ENCODE data around the gene UBE2D1.
"Not testable (repeated sequence)": the region's sequence is repeated elsewhere in the genome, so short reads cannot be mapped to it uniquely, and the experiment has no call there.

The UBE2D1 gene

DNA sequence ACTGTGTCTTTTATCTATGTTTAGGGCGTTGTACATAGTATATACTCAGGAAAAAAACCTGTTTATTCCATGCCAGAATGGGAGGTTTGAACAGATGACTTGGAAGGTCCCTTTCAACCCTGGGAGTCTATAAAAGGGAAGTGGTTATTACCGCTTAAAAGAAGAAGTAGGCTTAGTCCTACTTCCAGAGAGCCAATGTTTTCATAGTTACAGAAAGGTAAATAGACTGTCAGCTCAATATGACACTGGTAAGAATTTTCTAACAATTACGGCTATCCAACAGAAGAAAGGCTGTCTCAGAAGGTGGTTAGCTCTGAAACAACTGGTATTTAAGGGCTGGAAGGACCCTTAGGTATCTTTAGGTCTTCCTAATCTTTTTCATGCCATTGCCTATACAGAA lies 49.3 kb downstream of the UBE2D1 start:
- no peak for DNase-seq (ENCODE audit: low read depth, low spot score)

DNA sequence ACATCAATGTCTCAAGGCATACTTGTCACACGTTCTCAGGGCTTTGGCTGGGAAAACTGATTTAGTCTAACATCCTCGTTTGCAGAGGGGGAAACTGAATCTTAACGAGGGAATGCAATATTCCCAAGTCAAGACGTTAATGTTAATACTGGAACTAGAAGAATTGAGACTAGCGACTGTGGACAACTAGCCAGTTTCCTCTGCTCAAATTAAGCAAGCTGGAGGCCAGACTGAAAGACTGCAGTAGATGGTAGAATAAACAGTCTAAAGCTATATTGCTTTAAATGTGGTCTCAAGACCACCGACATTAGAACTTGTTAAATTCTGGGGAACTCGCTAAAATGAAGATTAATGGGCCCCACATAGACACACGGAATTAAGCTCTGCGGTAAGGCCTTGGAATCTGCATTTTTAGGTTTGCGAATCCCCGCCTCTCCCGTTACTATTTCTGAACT lies 49.8 kb downstream of the UBE2D1 start:
- DNase-seq (ENCODE audit: low read depth, low spot score), result no peak

DNA sequence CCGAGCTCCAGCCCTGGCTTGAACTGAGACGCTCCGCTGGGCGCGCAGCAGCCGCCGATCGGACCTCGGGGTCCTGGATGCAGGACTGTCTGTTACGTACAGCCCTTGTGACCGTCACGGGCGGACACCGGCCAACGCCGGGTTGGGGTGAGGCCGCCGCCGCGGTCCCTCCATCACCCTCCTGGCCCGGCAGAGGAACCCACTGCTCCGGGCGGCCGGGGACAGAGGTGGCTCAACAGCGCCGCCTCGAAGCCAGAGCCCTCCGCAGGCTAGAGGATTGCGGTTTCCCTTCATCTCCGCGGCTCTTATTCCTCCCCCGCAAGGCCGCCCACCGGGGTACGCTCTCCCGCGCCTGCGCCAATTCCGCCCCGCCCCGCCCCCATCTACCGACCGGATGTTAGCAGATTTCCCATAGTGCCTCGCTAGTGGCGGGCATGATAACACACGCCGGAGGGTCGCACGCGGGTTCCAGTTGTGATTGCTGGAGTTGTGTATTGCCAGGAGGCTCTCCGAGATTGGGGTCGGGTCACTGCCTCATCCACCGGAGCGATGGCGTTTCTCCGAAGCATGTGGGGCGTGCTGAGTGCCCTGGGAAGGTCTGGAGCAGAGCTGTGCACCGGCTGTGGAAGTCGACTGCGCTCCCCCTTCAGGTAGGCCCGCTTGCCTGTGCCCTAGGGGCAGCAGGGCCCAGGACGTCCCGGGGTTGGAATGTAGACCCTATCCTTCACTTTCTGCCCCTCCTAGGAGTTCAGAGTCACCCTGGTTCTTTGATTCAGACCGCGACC lies 50.4 kb downstream of the UBE2D1 start, which contains the start of gene TFAM:
Gene TFAM, plus strand, starts transcription at position 412 of the 785 bp plus-strand sequence. Its CDS starts 138 bp downstream, at position 550.
- DNase-seq (ENCODE audit: low read depth, low spot score), result peak; percentile 93

DNA sequence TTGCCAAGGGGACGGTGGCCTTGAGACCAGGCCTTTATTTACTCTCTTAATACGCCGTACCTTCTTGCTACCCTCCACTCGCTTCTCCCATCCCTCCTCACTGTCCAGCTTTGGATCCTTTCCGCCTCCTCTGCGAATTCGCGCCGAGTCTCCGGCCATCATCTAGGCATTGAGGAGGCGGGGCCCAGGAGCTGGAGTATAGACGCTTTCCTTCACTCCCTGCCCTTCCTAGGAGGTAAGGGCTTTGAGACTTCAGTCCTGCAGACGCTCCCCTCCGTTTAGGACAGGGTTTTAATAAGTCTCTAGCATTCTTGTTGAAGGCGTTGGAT lies 50.9 kb downstream of the UBE2D1 start:
- no peak for DNase-seq (ENCODE audit: low read depth, low spot score)

DNA sequence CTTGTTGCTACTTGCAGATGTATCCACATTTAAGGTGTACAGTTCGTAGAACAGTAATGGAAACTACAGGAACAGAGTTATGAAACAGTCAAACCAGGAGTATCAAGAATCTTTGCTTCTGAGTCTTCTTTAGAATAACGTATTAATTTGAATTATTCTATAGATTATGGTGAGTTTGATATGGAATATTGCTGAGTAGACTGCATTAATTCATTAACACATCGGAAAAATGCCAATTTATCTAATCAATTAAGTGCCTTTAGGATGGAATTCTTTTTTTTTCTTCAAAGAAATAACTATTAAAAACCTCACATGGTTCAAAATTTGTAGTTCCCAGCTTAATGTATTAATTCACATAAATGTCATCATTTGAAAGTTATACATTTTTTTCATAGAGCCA lies 54.2 kb downstream of the UBE2D1 start:
- no peak for DNase-seq (ENCODE audit: low read depth, low spot score)

DNA sequence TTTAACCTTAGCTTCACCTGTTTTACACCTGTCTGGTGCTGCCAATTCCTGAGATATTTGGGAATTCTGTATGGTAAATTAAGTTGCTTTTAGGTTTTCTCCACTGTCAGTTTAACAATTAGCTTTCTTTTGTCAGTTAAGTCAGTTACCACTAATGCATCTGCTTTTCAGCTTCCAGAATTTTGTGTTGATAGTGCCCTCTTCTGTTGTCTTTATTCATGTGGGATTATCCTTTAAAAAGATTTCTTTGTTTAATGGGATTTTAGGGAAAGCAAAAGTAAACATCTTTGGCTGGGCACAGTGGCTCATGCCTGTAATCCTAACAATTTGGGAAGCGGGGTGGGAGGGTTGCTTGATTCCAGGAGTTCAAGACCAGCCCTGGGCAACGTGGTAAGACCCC lies 58.5 kb downstream of the UBE2D1 start:
- DNase-seq (ENCODE audit: low read depth, low spot score), result no peak

DNA sequence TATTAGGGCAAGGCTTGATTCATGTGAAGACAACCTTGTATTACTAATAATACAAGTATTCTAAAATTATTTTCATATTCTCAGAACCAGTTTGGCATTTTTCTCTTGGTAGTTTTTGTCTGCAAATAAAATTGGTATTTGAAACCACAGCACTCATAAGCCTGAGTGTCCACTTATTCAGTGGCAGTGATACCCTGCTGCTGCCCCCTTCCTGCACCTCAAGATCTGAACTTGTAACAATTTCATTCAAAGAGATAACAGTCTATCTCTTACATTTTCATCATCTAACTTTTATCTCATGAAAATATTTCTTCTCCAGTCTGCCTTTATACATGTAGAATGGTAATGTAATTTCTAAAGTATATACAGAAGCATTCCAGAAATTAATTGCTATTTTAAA lies 59.7 kb downstream of the UBE2D1 start:
- DNase-seq (ENCODE audit: low read depth, low spot score), result no peak

DNA sequence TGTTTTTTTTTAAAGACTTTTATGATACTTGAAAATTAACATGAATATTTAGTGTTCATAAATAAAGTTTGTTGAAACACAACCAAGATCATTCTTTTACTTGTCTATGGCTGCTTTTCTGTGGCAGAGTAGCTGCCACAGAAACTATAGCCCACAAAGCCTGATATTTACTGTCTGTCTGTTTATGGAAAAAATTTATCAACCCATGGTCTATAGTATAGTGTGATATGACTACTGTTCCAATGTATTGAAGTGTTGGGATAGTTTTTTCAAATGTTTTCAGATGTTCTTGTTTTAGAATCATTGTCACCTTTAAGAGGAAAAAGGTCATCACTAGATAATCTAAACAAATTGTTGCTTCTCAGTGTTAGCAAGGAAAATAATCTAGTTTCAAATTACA lies 61.3 kb downstream of the UBE2D1 start:
- no peak for DNase-seq (ENCODE audit: low read depth, low spot score)

DNA sequence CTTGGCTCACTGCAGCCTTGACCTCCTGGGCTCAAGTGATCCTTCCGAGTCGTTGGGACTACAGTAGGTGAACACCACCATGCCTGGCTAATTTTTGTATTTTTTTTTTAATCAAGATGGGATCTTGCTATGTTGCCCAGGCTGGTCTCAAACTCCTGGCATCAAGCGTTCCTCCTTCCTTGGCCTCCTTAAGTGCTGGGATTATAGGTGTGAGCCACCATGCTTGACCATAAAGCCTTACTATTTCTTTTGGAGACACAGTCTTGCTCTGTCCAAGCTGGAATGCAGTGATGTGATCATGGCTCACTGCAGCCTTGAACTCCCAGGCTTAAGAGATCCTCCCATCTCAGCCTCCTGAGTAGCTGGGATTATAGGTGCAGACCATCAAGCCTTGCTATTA lies 63.0 kb downstream of the UBE2D1 start:
- DNase-seq (ENCODE audit: low read depth, low spot score), result no peak

DNA sequence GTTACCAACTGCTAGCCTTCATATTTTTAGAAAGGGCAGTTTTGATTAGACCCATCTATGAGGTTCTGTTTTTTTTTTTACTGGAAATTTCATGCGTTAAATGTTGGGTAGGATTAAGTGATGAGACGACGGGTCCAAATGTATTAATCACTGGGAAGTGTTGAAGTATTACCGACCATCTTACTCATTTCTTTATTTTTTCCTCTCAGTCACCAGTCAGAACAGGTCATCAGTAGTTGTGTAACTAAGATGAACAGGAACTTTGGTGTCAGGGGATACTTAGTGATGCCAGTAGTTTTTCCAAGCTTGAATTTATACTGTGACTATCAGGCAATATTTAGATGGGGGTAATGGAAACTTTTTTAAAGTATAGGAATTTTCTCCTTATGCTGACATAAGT lies 64.6 kb downstream of the UBE2D1 start:
- no peak for DNase-seq (ENCODE audit: low read depth, low spot score)

DNA sequence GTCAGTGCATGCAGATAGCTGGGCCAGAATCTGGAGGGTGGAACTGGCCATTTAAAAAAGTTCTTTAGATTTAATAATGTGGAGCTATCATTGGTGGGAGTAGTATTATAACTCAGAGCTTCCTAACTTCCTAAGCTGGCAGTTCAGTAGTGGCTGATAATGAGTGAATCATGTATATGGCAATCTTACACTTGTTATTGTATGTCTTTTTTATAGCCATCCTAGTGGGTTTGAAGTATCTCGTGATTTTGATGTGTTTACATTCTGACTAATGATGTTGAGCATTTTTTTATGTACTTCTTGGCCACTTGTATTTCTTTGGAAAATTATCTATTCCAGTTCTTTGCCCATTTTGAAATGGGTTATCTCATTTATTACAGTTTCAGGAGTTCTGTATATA lies 65.8 kb downstream of the UBE2D1 start:
- no peak for DNase-seq (ENCODE audit: low read depth, low spot score)

DNA sequence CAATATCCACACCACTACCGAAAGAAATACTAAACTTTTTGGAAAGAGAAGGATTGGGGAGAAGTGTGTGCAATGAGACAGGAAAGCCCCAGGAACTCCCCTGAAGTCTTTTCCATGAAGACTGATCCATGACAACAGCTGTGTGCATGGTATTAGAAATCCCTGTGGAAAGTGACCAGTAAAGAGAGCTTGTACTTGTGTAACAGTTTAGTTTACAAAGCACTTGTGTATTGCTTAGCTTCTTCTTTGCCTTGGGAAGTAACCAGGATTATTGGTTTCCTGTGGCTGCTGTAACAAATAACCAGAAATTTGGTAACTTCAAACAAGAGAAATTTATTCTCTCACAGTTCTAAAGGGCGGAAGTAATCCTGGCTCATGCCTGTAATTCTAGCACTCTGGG lies 69.2 kb downstream of the UBE2D1 start:
- no peak for DNase-seq (ENCODE audit: low read depth, low spot score)

DNA sequence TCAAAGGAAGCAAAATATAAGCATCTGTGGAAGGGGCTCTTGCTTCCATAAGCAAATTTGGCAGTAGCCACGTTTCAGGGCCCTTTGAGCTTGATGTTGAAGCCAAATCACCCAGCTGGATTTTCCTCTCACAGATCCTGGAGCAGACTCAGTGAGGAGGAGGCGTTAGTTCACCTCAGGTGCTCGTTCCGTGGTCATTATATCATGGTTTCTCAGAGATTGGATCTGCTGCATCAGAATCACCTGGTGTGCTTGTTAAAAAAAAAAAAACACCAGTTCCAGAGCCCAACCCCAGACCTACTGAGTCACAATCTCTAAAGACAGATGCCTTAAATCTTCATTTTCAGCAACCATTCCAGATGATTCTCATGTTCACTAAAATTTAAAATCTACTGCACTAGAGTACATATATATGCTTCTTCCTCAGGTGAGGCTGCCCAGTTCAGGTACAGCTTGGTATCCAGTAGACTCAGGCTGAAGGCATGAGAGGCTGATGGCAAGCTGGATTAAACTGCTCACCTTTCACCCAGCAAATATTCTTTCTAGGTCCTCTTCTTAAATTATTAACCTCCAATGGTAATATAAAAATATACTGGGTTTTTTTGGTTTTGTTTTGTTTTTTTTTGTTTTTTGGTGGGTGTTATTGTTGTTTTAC lies 75.3 kb downstream of the UBE2D1 start:
- no peak for DNase-seq (ENCODE audit: low read depth, low spot score)

DNA sequence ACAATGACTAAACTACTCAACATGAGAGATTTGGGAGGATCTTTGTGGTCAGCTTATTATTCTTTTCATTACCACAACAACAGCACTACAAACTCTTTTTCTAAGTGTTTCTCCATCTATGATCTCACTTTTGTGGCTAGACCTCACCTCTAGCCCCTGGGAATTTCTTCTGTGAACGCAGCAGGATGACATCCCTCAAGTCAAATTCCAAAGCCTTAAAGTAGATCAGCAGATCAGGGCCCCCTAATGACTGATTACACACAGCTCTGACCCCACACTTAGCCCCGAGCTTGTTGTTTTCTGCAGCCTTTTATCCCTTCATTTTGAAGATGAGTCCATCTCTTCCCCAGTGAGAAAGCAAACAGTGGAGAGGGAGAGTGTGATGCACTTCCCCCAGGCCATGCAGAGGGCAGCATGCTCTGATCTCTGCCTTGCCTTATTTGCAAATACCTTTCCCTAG lies 77.7 kb downstream of the UBE2D1 start:
- DNase-seq (ENCODE audit: low read depth, low spot score), result no peak

DNA sequence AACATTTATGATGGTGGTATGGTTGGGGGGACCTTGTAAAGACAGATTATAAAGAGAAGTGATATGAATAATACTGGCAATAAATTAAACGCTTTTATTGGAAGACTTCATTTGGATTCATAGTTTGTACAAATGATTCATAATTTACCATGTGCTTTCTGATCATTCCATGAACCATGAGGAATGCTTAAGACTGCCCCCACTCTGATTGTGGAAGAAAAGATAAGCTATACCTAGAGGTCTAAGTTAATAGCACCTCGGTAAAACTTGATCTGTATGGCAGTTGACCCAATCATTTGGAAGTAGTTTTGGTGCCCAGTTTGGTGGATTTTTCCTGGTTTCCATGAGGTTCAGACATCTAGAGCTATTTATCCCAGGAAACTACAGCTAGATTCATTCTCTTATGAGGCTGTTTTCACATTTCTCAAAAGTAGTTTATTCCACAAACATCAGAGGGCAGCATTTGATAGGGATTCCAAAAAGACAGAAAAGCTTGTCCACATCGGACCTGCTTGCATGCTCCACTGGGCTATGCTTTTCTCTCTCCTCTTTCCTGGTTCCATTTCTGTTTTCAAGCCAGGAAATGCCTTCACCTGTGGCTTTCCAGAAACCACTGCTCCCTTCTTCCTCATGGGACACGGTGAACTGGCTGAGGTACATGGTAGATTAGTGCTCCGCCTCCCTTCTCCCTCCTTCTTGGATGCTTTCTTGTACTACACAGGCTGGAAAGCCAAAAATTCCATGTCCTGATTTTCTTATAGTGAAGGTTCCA lies 79.7 kb downstream of the UBE2D1 start:
- no peak for DNase-seq (ENCODE audit: low read depth, low spot score)

DNA sequence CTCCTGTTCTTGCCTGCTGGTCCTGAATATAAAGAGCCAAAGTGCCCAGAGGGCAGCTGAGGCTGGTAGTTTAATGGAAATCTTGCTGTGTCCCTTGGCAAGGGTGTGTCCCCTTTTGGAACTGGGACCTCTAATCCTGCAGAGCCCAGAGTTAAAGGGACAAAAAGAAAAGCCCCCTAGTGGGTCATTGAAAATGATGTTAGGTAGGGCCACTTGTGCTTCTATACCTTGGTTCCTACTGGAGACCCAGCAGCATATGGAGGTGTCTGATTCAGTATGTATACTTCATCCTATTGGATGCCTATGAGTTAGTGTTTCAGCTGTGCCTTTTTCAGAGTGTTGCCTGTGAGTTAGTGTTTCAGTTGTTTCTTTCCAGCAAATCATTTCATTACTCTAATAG lies 81.0 kb downstream of the UBE2D1 start:
- no peak for DNase-seq (ENCODE audit: low read depth, low spot score)

DNA sequence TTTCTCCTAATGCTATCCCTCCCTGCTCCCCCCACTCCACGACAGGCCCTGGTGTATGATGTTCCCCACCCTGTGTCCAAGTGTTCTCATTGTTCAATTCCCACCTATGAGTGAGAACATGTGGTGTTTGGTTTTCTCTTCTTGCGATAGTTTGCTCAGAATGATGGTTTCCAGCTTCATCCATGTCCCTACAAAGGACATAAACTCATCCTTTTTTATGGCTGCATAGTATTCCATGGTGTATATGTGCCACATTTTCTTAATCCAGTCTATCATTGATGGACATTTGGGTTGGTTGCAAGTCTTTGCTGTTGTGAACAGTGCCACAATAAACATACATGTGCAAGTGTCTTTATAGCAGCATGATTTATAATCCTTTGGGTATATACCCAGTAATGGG lies 83.1 kb downstream of the UBE2D1 start:
- DNase-seq (ENCODE audit: low read depth, low spot score), result not testable (repeated sequence)

Measured in activated CD4-positive, CD25-positive, alpha-beta regulatory T cell treated with anti-CD3 and anti-CD28 coated beads, Interleukin-2, amount 50 U/mL, for 16 hours (primary cell).